Activated CD8-positive, alpha-beta memory T cell treated with anti-CD3 and anti-CD28 coated beads, Interleukin-2, amount 50 U/mL, for 24 hours (primary cell): ENCODE results near the gene EEFSEC.

Source experiments
- DNase-seq: peaks from one replicate; pipeline ENCODE4 v3.0.0-alpha.2; 2020; ENCODE audit errors: extremely low read depth

Gene EEFSEC

DNA sequence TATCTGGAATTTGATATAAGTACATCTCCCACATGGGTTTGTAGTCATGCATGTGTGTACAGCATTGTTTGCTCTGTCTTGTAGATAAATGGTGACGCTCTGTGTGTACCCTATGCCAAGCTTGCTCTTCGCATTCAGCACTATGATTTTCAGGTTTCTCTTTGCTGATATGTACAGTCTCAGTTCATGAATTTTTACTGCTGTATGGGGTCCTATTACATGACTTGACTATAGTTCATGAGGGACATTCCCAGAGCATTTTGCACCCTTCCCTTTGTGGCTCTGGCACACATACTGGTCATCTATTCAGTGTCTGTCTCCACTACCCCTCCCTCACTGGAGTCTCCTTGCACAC is 132.7 kb downstream of the EEFSEC start:
- no peak for DNase-seq

DNA sequence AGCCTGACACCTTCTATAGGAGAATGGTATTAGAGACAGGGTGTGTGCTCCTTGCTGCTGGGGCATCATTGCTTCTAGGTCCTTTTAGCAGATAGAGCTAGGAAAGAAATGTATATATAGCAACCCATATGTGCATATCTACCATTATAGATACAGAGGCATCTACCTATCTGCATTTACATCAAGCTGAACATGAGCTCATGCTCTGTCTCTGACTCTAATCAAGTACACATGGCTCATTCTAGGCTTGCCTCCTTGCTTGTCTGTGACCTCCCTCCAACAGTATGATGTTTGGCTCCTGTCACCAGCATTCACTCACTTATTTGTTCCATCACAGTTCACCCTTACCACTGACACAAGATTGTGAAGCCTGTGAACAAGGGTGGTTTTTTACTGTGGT is 133.4 kb downstream of the EEFSEC start:
- DNase-seq, result no peak

DNA sequence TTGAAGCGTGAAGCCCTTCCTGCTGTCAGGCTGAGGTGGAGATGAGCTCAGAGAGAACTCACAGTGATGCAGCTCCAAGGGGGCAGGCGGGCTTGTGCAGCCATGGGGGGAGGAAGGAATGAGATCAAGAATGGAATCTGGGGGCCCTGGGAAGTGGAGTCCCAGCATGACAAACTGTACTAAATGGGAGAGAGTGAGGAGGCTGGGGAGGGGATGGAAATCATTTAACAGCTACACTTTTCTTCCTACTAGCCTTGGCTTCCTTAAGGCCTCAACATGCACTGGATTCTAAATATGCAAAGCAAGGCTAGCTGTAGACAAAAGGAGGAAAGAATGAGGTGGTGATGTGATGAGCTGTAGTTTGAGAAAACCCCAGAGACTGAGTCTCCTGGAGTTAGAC is 133.9 kb downstream of the EEFSEC start:
- DNase-seq, result no peak

DNA sequence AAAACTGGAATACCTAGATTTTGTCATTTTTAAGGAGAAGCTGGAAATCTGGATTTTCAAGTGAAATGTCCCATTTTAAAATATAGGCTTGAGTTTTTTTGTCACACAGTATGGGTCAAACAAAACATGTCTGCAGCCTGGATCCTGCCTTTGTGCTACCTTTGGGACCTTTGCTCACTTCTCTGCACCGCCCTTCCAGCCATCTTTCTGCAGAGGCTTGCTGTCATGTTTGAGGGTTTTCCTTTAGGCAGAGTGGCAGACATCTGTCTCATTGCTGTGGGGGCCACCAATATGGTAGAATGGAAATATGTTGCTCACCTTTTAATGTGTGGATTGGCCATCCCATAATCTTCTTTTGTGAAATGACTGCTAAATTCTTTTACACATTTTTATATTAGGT is 136.3 kb downstream of the EEFSEC start:
- DNase-seq, result no peak

DNA sequence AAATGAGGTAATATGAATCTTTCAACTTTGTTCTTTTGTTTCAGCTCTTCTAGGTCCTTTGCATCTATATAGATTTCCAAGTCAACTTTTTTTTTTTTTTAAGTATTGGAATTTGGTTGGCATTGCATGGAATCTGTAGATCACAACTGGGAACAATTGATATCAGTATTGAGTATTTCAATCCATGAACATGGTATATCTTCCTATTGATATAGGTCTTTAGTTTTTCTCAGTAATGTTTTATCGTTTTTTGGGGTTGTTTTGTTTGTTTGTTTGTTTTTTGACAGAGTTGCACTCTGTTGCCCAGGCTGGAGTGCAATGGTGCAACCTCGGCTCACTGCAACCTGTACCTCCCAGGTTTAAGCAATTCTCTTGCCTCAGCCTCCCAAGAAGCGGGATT is 137.2 kb downstream of the EEFSEC start:
- no peak for DNase-seq

DNA sequence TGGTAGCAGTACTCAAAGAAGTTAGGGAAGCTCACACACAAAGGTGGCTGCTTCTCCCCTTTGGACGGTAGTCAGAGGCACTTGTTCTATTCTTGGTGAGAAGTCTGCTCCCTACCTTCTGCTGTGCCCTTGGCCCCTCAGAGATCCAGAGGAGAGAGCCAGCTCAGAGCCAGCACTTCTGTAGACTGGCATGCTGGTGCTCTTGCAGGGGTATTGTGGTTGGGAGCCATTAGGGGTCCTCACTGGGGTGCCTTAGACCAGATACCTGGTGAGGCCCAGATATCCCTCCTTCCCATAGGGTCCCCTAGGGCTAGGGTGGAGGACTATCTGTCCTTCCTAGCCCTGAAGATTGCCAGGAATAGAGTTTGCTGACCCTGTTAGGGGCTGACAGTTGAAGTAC is 140.6 kb downstream of the EEFSEC start:
- no peak for DNase-seq

DNA sequence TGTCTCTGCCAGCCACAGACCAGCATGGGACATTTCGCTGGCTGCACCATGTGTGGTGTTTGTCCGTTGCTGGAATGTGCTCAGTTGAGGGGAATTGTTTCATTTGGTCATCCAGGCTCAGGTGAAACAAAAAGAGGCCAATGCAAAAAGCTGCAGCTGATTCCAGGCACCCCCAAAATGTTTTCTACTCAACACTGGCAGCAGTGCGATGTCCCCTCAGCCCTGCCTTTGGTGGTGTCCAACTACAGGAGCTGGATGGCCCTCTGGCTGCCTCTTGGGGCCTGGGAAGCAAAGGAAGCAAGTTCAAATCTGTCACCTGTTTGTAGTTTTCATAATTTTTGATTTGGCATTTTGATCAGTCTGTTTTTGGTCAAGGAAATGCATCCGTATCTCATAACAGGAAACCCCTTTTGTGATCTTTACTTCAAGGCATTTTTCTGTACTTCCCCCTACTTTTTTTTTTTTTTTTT is 141.8 kb downstream of the EEFSEC start:
- DNase-seq, result no peak

DNA sequence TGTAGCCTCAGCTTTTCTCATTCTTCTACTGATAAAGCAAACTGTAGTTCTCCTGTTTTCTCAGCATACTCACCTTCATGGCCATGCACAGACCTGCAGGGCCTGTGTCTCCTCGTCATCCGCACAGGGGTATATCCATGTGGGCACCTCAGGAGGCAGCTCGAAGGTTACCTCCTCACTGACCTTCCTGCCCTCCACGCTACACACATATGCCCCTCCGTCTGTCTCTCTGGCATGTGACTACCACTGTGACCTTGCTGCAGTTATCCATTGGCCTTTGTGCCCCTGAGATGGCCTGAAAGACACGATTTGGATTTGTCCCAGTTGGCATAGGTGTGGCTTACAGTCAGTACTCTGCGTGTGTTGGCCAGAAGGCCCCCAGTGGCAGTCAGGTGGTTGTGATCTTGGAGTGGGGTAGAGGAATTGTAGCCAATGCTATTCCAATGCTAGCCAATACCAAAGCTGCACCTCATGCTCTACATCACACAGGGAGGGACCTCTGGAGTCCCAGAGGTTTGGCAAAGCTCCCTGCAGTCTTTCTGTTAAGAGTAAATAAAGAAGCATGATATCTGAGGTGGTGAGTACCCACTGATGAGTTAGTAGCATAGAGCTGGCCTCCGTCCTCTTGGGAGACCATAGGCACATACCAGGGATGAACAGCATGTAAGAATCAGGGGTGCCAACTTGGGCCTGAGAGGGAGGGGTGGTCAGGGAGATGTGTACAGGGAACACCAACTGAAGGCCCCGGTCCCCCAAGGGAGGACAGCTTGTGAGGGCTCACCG is 143.4 kb downstream of the EEFSEC start:
- DNase-seq, result no peak

DNA sequence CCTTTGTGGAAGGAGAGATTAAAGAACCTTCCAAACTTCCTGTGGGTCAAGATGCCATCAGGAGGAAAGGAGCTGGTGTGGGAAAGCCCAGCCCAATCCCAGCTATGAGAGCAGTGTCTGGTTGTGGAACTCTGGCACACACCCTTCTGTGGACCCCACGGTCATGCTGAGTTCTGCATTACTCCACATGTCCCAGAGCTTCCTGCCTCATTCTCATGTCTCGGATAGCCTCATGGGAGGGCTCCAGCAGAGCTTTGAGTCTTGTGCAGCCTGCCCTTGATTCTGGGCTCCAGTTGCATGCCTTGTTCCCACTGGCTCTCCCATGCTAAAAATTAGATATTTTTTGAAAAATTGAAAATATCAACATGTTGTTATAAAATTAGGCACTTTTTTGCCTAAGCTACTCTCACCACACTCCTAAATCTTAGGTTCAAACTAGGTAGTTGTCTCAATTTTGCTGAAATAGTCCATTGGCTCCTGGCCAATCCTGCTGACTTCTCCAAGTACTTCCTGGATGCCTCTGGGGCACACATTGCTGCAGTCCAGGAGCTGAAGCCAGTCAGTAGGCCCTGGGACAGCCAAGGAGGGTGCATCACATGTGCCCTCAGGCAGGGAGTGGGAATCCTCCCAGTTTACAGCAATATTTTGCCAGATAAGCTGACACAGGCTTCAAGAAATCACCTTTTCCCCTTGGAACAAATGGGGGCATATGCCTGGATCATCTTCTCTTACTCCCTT is 144.3 kb downstream of the EEFSEC start:
- no peak for DNase-seq

DNA sequence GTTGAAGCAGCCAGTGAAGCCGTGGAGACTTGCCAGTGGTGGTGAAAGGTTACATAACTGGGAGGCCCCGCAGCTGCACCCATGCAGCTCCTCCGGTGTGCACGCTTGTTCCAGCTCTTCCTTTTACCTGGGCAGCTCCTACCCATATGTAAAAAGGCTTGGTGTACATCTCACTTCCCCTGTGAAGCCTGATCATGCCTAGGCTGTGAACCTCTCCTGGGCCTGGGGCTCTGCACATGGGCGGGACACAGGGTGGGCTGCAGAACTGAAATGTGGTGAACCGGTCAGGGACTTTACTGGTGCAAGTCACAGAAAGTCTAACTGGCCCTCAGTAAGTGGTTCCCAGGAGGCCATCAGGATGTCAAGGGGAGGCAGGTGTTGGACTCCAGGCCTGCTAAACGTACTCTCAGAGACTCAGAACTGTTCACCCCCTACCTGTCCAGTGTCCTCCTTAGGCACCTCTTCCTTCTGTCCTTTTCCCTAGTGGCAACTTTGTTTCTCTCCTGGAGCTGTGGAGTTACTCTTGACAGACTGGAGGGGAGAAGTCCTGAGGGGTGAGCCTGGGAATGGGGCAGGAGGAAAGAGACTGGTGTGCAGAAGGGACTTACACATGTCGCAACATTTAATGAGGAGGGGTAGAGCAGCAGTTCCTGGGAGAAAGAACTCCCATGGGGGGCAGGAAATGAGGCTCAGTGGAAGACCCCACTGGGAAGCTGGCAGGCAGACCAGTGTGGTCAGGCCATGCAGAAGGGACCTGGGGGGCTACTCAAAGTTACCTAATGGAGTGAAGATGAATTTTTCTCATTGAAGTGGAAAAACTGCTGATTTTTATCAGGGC is 148.1 kb downstream of the EEFSEC start:
- no peak for DNase-seq

DNA sequence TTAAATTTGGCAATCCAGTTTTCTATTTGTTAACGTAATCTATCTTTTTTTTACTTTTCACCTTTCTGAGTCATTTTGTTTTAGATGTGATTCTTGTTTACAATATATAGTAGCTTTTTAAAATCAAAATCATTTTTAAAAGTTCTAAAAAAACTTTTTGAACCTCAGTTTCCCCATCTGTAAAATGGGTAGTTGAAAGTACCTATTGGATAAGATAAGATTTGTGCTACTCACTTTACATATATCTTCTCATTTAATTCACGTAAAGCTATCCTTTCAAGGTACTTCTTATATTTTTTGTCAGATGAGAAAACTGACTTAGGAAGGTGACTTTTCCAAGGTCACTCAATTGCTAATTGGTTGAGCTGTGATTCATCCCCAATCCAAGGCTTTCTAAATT is 153.2 kb downstream of the EEFSEC start:
- no peak for DNase-seq

DNA sequence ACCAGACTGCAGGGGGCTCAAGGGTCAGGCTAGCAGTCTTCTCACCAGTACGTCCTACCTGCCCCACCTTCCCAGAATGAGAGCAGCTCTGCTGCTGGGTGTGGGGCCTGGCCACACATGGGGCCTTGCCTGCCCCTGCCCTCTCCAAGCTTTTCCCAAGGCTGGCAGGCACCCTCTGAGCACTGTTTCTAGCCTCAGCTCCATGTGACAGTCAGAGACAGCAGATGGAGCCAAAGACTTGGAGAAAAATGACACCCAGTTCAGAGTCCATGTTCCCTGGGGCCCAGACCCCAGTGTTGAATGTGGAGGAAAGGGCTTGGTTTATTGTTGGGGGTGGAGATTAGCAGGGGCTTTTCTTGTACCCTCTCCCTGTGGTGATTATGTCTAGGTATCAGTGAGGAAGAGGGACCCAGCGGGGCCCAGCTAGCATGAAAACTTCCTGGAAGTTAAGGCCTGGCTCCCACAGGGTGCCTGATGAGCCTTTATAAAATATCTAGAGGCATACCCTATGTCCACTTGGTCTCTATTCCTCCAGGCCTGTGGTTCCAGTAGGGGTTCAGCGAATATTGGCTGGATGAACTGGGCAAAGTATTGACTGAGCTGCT is 153.8 kb downstream of the EEFSEC start:
- no peak for DNase-seq

DNA sequence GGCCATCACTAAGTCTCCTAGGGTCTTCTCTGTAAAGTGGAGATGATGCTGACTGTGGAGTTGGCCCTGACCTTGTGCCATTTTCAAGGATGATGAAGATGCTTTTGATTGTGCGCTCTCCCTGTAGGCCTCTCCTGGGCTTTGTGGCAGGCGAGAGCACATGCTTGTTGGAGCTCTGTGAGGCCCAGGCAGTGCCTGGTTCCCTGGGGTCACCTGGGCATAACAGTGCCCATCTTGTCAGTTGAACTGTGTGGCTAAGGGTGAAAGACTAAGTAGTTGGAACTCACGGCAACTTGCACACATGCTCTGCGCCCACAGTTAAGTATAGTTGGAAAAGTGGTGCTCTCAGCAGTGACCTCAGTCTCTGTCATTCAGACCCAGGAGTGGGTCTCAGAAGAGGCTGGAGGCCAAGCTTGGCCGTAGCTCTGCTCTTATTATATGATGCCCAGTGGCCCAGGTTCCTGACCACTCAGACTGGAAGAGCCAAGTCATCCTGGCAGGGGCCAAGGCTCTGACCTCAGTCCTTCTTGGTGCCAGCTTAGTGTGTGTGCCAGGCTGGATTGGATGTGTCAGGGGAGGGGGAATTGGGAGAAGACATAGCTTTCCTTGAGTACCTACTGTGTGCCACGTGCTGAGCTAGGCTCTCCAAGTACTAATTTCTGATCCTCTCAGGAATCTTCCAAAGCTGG is 154.6 kb downstream of the EEFSEC start:
- DNase-seq, result no peak

DNA sequence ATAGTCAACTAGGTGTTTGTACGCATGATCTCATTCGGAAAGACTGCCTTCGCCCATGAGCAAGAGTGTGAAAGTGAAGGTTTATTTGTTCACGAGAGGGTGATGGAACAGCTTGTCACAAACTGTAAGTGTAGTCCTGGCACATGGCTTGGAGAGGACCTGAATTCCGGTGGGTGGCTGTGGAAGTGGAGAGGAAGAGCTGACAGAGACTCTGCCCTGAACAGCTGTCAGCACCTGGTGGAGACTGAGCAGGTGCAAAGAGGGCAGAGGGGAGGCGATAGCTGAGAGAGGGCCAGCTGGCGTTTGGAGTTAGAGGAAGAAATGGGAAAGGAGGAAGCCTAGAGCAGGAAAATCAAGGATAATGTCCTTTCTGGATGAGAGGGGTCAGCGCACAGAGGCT is 155.7 kb downstream of the EEFSEC start:
- DNase-seq, result no peak

DNA sequence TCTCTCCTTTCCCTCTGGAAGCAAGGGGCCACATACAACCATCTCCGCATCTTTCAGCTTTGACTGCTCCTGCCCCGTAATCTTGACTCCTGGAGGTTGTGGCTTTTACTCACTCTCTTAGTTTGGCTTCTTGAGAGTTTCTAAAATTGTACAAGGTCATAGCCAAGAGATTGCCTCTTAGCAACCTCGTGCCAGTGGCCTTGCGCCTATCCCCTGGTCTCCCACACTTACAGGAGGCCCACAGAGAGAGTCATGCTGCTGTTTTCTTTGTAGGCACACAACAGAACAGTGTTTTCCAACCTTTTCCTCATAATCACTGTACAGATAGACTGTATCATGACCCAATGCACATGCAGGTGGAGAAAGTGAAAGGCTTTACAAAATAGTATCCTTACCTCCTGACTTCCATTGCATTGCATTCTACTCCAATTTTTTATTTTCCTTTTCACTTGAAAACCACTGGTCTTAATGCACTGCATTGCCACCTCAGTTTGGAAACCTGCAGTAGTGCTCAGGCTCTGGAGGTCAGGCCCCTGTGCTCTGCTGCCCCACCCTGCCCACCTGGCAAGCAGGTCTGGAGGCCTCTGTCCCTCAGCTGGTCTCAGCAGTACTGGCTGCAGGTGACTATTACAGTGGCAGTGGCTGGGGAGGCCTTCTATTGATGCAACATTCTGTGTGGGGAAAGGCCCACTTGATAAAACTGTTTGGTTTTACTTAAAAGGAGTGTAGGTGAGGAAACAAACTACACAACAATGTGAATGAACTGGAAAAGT is 157.2 kb downstream of the EEFSEC start:
- no peak for DNase-seq

DNA sequence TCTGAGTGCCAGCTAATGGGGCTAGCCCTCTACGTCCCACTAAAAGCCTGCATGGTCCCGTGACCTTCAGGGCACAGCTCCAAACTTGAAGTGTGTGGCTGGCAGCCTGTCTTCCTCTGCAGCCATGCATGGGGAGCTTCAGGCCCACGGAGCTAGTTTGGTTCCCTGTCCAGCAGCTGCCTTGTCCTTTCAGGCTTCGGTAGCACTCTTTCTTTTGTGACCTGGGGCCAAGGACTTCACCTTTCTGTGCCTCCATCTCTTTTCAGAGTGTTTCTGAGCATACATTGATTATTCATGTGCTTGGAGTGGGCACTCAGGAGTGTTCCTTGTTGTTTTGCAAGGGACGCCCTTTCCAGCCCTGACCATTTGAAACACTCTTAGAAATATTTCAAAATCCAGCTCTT is 158.2 kb downstream of the EEFSEC start:
- no peak for DNase-seq

DNA sequence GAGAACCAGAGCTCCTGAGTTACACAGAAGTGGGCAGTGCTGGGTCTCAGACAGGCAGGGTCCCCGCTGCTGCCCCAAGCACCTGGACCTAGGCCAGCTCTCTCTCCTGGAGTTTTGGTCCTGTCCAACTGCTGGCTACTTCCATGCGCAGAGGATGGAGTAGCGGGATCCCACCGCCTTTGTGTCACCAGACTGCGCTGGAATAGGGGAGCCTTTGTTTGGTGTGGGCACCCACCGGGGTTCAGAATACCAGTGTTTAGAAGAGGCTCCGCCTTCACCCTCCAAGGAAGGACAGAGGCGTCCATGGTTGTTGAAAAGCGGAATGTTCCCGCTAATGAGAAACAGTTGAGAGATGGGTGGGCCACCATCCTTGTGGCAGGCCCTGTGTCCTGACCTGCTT is 159.0 kb downstream of the EEFSEC start:
- DNase-seq, result no peak

DNA sequence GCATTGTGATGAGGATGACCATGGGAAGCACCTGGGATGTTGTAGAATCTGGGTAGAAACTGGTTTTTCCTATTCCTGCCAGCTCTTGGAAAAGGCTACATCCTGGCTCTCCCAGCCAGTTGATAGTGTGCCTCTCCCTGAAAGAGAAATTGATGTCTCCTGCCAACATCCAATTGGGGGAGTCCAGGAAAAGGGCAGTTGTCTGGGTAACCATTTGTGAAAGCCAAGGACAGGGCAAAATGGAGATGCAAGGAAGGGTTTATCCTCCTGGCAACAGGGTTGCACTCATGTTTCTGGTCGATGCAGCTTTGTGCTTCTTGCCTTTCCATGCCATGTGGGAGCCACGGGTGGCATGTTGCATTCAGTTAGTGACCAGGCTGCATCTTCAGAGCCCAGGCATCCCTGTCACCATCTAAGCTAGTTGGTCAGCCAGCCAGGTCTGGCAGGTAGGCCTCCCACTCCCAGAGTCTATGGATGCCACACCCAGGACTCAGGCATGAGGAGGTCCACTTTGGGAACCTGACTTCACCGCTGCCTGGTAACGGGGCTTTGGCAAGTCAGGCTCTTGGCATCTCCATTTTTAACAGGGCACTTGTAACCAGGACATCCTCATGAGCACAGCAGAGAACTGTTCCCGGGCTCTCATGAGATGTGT is 159.9 kb downstream of the EEFSEC start:
- DNase-seq, result no peak

DNA sequence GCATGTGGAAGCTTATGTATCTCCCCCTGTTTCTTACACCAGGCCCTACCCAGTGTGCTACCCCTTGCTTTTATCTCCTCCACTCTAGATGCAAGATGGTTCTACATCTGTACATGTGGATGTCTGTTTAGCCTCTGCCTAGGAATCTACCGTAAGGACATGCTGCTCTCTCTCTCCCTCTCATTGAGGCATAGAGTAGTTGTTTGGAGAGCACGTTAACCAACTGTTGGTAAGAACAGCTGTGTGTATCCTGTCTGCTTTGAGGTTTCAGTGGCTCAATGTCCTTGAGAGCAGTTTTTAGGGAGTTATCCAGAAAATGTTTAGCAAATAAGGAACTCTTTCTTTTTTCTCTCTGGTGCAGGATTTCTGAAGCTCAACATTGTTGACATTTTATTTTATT is 160.7 kb downstream of the EEFSEC start:
- no peak for DNase-seq

DNA sequence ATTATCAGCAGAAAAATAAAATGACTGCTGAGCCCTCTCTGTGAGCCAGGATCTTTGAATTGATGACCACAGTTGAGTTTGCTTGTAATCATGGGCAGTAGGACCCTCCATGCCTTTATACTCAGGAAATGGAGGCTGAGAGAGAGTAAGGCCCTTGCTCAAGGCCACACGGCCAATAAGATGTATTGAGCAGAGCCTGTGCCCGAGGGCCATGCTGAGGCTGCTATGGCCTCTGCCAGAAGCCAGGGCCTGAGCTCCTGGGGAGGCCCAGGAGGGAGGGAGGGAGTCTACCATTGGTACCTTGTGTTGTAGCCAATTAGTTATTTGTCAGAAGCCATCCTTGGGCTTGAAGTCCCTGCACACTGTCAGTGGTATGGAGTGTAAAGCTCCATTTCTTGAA is 162.0 kb downstream of the EEFSEC start:
- no peak for DNase-seq
